Measurements from ENCODE around the gene PIGL. TPM values are rescaled to one million over a fixed set of nuclear protein-coding genes. Genes with fewer than 3 reads are reported as not detected.

The PIGL gene
- total and polyA plus RNA-seq, 12 donors, result 10.3 to 102 (median 29.5) TPM

GRCh38 chr17:16258901-16259300 lies 41.9 kb downstream of the PIGL start:
- H3K27ac ChIP-seq, result no peak overlapping the region
- no peaks in the 10 kb centered on the region for H3K36me3 ChIP-seq (replicated peaks in 1 of 2)
- DNase-seq, result no peak
- no peak for TF ChIP-seq POLR2A (IDR thresholded peaks at IDR 0.05)
- TF ChIP-seq CTCF (IDR thresholded peaks at IDR 0.05), result no peak
- peaks cover 0 to 19% of the 10 kb centered on the region in 2 donors for H3K4me1 ChIP-seq (replicated peaks in 1 of 2)
- intact Hi-C loops (cut with DNase I), result no loop called here
- H3K27me3 ChIP-seq, result no peaks in the 10 kb centered on the region
- WGBS, 4 donors, result 85 to 93% (median 89%) methylated on average over 1 of the region's 1 CpG
- H3K4me3 ChIP-seq, result no peak overlapping the region
- H3K9me3 ChIP-seq (replicated peaks in 1 of 3), result no peaks in the 10 kb centered on the region

GRCh38 chr17:16259926-16260325 lies 42.9 kb downstream of the PIGL start:
- Histone ChIP-seq H3K9me3 (replicated peaks in 1 of 3) (no peaks in the 10 kb centered on the region), H3K36me3 (replicated peaks in 1 of 2) (no peaks in the 10 kb centered on the region), H3K27me3 (no peaks in the 10 kb centered on the region), H3K4me3 (no peak overlapping the region), H3K27ac (no peak overlapping the region), H3K4me1 (replicated peaks in 1 of 2) (peaks cover 0 to 17% of the 10 kb centered on the region in 2 donors)
- TF ChIP-seq POLR2A (IDR thresholded peaks at IDR 0.05), result no peak
- no peak for TF ChIP-seq CTCF (IDR thresholded peaks at IDR 0.05)
- WGBS, 4 donors, result 91 to 100% (median 92%) methylated on average over 1 to 6 of the region's 6 CpGs
- intact Hi-C loops (cut with DNase I), result no loop called here
- DNase-seq, result peak in 1 of 7 donors; percentile 38

DNA sequence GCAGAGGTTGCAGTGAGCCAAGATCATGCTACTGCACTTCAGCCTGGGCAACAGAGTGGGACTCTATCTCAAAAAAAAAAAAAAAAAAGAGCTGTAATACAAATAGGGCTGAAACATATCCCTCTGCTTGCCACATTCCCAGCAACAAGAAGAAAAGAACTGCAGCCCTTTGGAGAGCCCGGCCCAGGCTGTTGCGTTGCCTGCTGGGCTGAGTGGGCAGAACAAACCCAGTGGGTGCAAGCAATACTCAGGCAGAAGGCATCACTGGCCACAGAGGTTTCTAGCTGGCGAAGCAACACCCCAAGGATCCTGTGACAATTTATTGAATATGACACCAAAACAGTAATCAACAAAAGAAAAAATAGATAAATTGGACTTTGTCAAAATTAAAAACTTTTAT lies 44.0 kb downstream of the PIGL start:
- TF ChIP-seq POLR2A (IDR thresholded peaks at IDR 0.05) (no peak), CTCF (IDR thresholded peaks at IDR 0.05) (no peak)
- Histone ChIP-seq H3K4me1 (replicated peaks in 1 of 2) (peaks cover 0 to 6% of the 10 kb centered on the region in 2 donors), H3K9me3 (replicated peaks in 1 of 3) (no peaks in the 10 kb centered on the region), H3K36me3 (replicated peaks in 1 of 2) (no peaks in the 10 kb centered on the region), H3K27me3 (no peaks in the 10 kb centered on the region), H3K27ac (no peak overlapping the region), H3K4me3 (no peak overlapping the region)
- DNase-seq, result no peak
- WGBS, 4 donors, result 67 to 98% (median 89%) methylated on average over 3 of the region's 3 CpGs
- intact Hi-C loops (cut with DNase I), result no loop called here

- TF ChIP-seq POLR2A (IDR thresholded peaks at IDR 0.05) (no peak), CTCF (IDR thresholded peaks at IDR 0.05) (no peak)
- Histone ChIP-seq H3K4me3 (no peak overlapping the region), H3K36me3 (replicated peaks in 1 of 2) (no peaks in the 10 kb centered on the region), H3K4me1 (replicated peaks in 1 of 2) (no peaks in the 10 kb centered on the region), H3K27ac (no peak overlapping the region), H3K27me3 (no peaks in the 10 kb centered on the region), H3K9me3 (replicated peaks in 1 of 3) (no peaks in the 10 kb centered on the region)
- whole genome bisulfite sequencing, 4 donors, result 93 to 97% (median 95%) methylated on average over 4 of the region's 4 CpGs
- intact Hi-C loops (cut with DNase I), result no loop called here
- DNase-seq, result no peak
Observed at GRCh38 chr17:16262201-16262600, 45.2 kb downstream of the PIGL start.
